ENCODE results near the gene CCN2.
"Not testable (repeated sequence)": the region's sequence is repeated elsewhere in the genome, so short reads cannot be mapped to it uniquely, and the experiment has no call there.

CCN2 gene

DNA sequence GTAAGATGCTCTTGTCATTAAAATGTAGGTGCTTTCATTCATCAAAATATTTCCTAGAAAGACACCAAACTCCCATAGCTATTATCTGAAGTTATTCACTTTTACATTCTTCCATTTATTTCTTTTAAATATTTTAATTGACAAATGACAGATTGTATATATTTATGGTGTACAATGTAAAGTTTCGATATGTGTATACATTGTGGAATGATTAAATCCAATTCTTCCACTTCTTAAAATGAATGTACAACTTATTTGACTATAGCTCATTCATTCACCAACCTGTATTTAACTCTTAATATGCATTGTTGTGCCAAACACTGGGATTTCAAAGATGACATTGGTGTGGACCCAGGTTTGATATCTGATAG lies 41.0 kb downstream of the CCN2 start:
- DNase-seq (ENCODE audit: low spot score) = no peak

DNA sequence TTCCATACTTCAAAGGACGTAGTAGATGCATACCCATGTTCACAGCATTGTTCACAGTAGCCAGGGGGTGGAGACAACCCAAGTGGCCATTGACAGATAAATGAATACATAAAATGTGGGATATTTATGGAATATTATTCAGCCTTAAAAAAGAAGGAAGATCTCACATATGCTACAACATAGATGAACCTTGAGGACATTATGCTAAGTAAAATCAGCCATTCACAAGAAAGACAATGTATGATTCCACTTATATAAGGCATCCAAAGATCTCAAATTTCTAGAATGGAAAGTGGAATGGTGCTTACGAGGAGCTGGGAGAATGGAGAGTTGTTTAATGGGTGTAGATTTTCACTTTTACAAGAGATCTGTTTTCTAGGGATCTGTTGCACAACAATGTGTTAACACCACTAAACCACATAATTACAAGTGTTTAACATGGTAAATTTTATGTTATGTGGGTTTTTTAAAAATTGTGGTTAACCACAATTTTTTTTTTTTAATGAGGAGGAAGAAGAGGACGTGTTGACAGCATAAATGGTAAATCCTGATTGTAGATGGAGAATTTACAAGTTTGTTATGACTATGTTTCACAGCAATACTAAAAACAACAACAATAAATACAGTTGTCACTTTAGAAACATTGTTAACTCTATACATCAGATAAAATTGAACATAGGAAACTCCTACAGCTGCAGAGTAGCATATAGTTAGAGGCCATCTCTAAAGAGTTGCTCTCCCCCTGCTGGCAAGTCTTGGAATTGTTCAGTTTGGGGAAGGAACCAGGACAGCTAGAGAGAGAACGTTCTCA lies 41.6 kb downstream of the CCN2 start:
- DNase-seq (ENCODE audit: low spot score) = peak; percentile 65

DNA sequence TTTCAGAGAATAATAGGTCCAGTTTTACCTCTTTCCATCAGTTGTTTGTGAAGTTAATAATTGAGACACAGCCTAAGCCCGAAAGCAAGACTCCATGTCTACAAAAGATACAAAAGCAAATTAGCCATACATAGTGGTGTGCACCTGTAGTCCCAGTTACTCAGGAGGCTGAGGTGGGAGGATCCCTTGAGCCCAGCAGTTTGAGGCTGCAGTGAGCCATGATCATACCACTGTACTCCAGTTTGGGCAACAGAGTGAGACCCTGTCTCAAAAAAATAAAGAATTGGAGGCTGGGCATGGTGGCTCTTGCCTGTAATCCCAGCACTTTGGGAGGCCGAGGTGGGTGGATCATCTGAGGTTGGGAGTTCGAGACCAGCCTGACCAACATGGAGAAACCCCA lies 42.4 kb downstream of the CCN2 start:
- DNase-seq (ENCODE audit: low spot score) = not testable (repeated sequence)

DNA sequence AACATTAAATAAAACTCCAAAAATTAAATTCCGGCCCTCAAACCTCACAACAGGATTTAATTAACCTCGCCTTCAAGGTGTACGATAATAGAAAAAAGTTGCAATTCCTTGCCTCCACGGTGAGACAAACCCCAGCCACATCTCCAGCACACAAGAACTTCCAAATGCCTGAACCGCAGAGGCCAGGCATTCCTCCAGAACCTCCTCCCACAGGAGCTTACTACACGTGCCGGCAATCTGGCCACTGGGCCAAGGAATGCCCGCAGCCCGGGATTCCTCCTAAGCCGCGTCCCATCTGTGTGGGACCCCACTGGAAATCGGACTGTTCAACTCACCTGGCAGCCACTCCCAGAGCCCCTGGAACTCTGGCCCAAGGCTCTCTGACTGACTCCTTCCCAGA lies 47.4 kb downstream of the CCN2 start:
- DNase-seq (ENCODE audit: low spot score) = not testable (repeated sequence)

DNA sequence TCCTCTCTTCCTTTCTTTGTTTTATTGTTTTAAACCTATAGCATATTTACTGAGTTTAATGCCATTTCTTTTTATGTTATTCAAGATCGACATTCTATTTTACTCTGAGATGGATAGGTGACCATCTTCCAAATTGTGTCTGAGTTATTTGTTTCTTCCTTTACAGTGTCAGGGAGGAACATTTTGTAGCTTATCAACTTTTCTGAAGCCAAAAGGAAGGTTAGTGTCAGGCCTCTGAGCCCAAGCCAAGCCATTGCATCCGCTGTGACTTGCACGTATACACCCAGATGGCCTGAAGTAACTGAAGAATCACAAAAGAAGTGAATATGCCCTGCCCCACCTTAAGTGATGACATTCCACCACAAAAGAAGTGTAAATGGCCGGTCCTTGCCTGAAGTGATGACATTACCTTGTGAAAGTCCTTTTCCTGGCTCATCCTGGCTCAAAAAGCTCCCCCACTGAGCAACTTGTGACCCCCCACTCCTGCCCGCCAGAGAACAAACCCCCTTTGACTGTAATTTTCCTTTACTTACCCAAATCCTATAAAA lies 49.8 kb downstream of the CCN2 start:
- not testable (repeated sequence) for DNase-seq (ENCODE audit: low spot score)

DNA sequence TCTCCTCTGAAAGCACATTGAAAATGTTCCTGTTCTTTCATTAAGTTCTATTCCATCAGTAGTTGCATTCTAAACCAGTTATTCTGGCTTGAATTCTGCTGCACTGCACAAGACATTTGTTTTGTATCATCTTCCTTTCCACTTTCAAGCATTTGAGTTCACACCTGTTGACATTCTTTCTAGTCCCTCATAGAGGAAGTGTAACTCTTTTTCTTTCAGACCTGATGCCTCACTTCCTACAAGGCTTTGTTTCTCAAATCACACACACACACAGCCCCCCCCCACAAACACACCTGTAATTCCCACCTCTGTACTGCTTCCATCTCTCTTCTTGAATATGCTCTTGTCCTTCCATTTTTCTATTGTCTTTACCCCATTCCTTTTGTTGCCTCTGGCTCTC lies 50.9 kb downstream of the CCN2 start:
- DNase-seq (ENCODE audit: low spot score) = no peak

DNA sequence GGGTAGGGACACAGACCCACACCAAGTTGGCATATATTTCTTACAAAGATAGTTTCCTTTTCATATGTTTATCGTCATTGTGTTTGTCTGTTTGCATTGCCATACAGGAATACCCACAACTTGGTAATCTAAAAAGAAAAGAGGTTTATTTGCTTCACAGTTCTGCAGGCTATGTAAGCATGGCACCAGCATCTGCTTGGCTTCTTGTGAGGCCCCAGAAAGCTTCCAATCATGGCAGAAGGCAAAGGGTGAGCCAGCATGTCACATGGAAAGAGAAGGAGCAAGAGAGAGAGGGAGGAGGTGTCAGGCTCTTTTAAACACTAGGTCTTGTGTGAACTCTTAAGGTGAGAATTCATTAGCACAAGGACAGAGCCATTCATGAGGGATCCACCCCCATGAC lies 52.5 kb downstream of the CCN2 start:
- DNase-seq (ENCODE audit: low spot score) = no peak

Measured in kidney tubule cell (primary cell).